K562 (cell line): ENCODE results near the gene CD47. TPM values are rescaled to one million over a fixed set of nuclear protein-coding genes. Genes with fewer than 3 reads are reported as not detected.
A peak's percentile ranks its signal among the peaks of the same experiment; 100 is the strongest.

ENCODE experiments used
- ATAC-seq: fragments of 200-7000 bp; cut with Tn5 transposase; 3 replicates; pipeline ENCODE4 v1.9.1; 2020; ENCODE audit warnings: moderate library complexity
- BruUV-seq: library from RNA; stranded (reverse); fragments of 400-500 nt; replicated peaks from 2 replicates; lab custom pipeline; 2021; lab: Mats Ljungman, UMichigan
- CTCF ChIA-PET: fragments of 300-600 bp; formaldehyde crosslinking; extraction: SDS; loops from one replicate; lab custom pipeline; 2021; ENCODE audit warnings: low intra/inter-chr PET ratio; lab: Yijun Ruan, JAX
- POLR2A ChIA-PET: fragments of 300-600, 350-650 bp; sonication (Branson Sonifier 250); formaldehyde crosslinking; extraction: SDS; loops from one replicate; lab custom pipeline; 2021; ENCODE audit warnings: antibody characterized with exemption, inconsistent platforms; lab: Yijun Ruan, JAX
- DNase-seq, 4 experiments: peaks; one replicate each; pipeline versions ENCODE4 v3.0.0 to v3.0.0-alpha.2; 2011 to 2018; ENCODE audit warnings: low spot score in 3 of 4, mixed read lengths in 3 of 4; ENCODE audit errors: extremely low read depth in 1 of 4
- FAIRE-seq: peaks from 2 replicates; lab custom pipeline; 2011; peaks lifted over from hg19 to GRCh38; lab: Jason Lieb, UNC
- H2AFZ ChIP-seq: 2 replicates; pipeline ENCODE4 v1.6.0; 2011; ENCODE audit warnings: low read depth, low read length, control low read depth, inconsistent platforms
- H3K27ac ChIP-seq: fragments of 200-600 bp; 3 replicates; pipeline ENCODE4 v1.8.0; 2011; ENCODE audit warnings: low read depth, mild to moderate bottlenecking, control low read depth, inconsistent platforms, low read length, moderate library complexity, mixed read lengths; ENCODE audit errors: extremely low read depth
- H3K27me3 ChIP-seq, 2 experiments: fragments of 300-600 bp in 1 of 2; 2 replicates in 1 of 2; 3 replicates in 1 of 2; pipeline versions ENCODE4 v1.6.0 to v1.8.0; 2011; ENCODE audit warnings: inconsistent platforms in 2 of 2, low read length in 2 of 2, mild to moderate bottlenecking in 1 of 2, mixed read lengths in 1 of 2, moderate library complexity in 1 of 2; ENCODE audit not compliant: control insufficient read depth in 2 of 2, insufficient read depth in 2 of 2
- H3K36me3 ChIP-seq: fragments of 300-600 bp; 3 replicates; pipeline ENCODE4 v1.8.0; 2011; ENCODE audit warnings: mild to moderate bottlenecking, low read length, inconsistent platforms; ENCODE audit not compliant: control insufficient read depth, insufficient read depth
- H3K4me1 ChIP-seq, 2 experiments: fragments of 200-600 bp in 1 of 2; replicated peaks in 1 of 2; 2 replicates in 1 of 2; 3 replicates in 1 of 2; pipeline versions ENCODE4 v1.5.1 to v1.8.0; 2011; ENCODE audit warnings: inconsistent platforms in 2 of 2, low read length in 2 of 2, mild to moderate bottlenecking in 1 of 2, mixed read lengths in 1 of 2, moderate library complexity in 1 of 2; ENCODE audit not compliant: control insufficient read depth in 2 of 2, insufficient read depth in 2 of 2
- H3K4me2 ChIP-seq: 2 replicates; pipeline ENCODE4 v1.6.1; 2011; ENCODE audit warnings: low read length, control low read depth, inconsistent platforms, mixed read lengths; ENCODE audit not compliant: insufficient read depth
- H3K4me3 ChIP-seq: fragments of 200-600 bp; sonication (generic), shearing (Covaris generic); 2 replicates; pipeline ENCODE4 v1.5.1; 2016; ENCODE audit warnings: control low read depth, inconsistent platforms
- H3K79me2 ChIP-seq: fragments of 200-600 bp; 3 replicates; pipeline ENCODE4 v1.8.0; 2011; ENCODE audit warnings: low read length, inconsistent platforms; ENCODE audit not compliant: control insufficient read depth, insufficient read depth
- H3K9ac ChIP-seq, 2 experiments: 2 replicates each; pipeline versions ENCODE4 v1.6.0 to v1.6.1; 2011; ENCODE audit warnings: low read depth in 2 of 2, low read length in 2 of 2, control low read depth in 1 of 2, inconsistent platforms in 1 of 2, mild to moderate bottlenecking in 1 of 2, mixed read lengths in 1 of 2; ENCODE audit not compliant: insufficient read depth in 1 of 2
- H3K9me1 ChIP-seq: one replicate; pipeline ENCODE4 v1.6.0; 2011; ENCODE audit warnings: inconsistent platforms, mild to moderate bottlenecking, low read length, moderate library complexity; ENCODE audit not compliant: control insufficient read depth, insufficient read depth
- H3K9me3 ChIP-seq: replicated peaks from 2 replicates; pipeline ENCODE4 v1.5.1; 2011; ENCODE audit warnings: low read depth, low read length, inconsistent platforms; ENCODE audit not compliant: control insufficient read depth, insufficient read depth
- H4K20me1 ChIP-seq: replicated peaks from 2 replicates; pipeline ENCODE4 v1.6.1; 2011; ENCODE audit warnings: low read length, inconsistent platforms, mixed read lengths; ENCODE audit not compliant: control insufficient read depth, insufficient read depth
- CBFA2T3 ChIP-seq: fragments of 450-650 bp; IDR thresholded peaks from 2 replicates; pipeline ENCODE4 v1.6.1; 2017
- HMBOX1 ChIP-seq: sonication (generic); IDR thresholded peaks from 2 replicates; pipeline ENCODE4 v1.6.1; 2016
- LCOR ChIP-seq: sonication (generic); formaldehyde crosslinking; IDR thresholded peaks from 2 replicates; pipeline ENCODE4 v1.8.0; 2022; ENCODE audit warnings: mild to moderate bottlenecking, missing genetic modification reagents
- RBM25 ChIP-seq: fragments of 200-400 bp; formaldehyde crosslinking; IDR thresholded peaks from 2 replicates; pipeline ENCODE4 v1.6.1; 2018; ENCODE audit warnings: low read length, low read depth, moderate library complexity; ENCODE audit not compliant: severe bottlenecking
- ZNF146 ChIP-seq: IDR thresholded peaks from one replicate; pipeline ENCODE4 v1.6.1; 2018; ENCODE audit warnings: missing compliant biosample characterization; ENCODE audit not compliant: unreplicated experiment
- WGBS: fragments of 100-300 bp; shearing (Covaris generic); methylation state at CpG from one replicate; pipeline ENCODE4 v1.1.6; 2016; ENCODE audit warnings: low coverage, mixed read lengths; ENCODE audit not compliant: insufficient coverage; ENCODE audit errors: missing lambda C conversion rate; 5-methylcytosine and 5-hydroxymethylcytosine counted together
- in situ Hi-C: fragments of 300-500 bp; cut with MboI; formaldehyde crosslinking; loops from 4 replicates; pipeline ENCODE4 v1.15.0; 2018; ENCODE audit warnings: inconsistent platforms, mixed read lengths
- intact Hi-C: fragments of 100-400 bp; cut with micrococcal nuclease; formaldehyde crosslinking; loops from 2 replicates; pipeline ENCODE4 v1.14.2; 2022
- polyA plus RNA-seq, 8 experiments: library from polyadenylated mRNA; depleted of rRNA in 4 of 8; stranded (reverse) in 5 of 8; unstranded in 3 of 8; fragments of >200 nt; fragmentation: Nextera tagmentation in 2 of 8; fragmentation: Illumina TruSeq in 1 of 8; extraction: Ambion mirVana in 2 of 8; extraction: Trizol in 1 of 8; gene quantifications; 2 replicates each; pipeline versions ENCODE4 v1.2.1 to v1.2.3, GENCODE V29; 2011 to 2014; ENCODE audit warnings: inconsistent platforms in 1 of 8, missing spikeins in 1 of 8
- total RNA-seq, 7 experiments: library from RNA; depleted of rRNA in 6 of 7; stranded (reverse); fragments of >200 nt in 6 of 7; fragmentation: Illumina TruSeq in 2 of 7; extraction: Trizol in 2 of 7; gene quantifications; 2 replicates each; pipeline versions ENCODE4 v1.2.1 to v1.2.3, GENCODE V29; 2011 to 2021; ENCODE audit warnings: low replicate concordance in 1 of 7

Gene CD47
- total and polyA plus RNA-seq, 9 of the 15 experiments (the other 6 are each of a cell fraction or from before 2014, with no cell fraction given), result 10.2 to 62.6 (median 36.3) TPM

- TF ChIP-seq HMBOX1 (peak; percentile 33; the same call in 1 of the 2 replicates), LCOR (CRISPR knock-in tag) (no peak), ZNF146 (peak; percentile 91), RBM25 (peak; percentile 58), CBFA2T3 (0 out of 2 replicates have a peak, but pooled peaks have one; percentile 5)
- intact Hi-C loops, result no loop called here
Measured at GRCh38 chr3:108119398-108120104, 28.7 kb upstream of the CD47 start.

More at GRCh38 chr3:108119398-108120104, 28.7 kb upstream of the CD47 start:
- H3K9ac ChIP-seq, result no peak overlapping the region
- H3K4me1 ChIP-seq, result peaks cover 5 to 36% of the 10 kb centered on the region in 2 experiments; a peak in 4 of 5 replicates
- no peak for ATAC-seq
- no peaks in the 10 kb centered on the region for H3K36me3 ChIP-seq
- H3K4me3 ChIP-seq, result no peak overlapping the region
- FAIRE-seq, result no peak
- H4K20me1 ChIP-seq, result no peaks in the 10 kb centered on the region
- no peak overlapping the region for H3K4me2 ChIP-seq
- ChIA-PET CTCF (no interaction called here), POLR2A (no interaction called here)
- no peaks in the 10 kb centered on the region for H3K79me2 ChIP-seq
- H3K9me1 ChIP-seq, result no peaks in the 10 kb centered on the region
- no peak for DNase-seq
- H3K27me3 ChIP-seq, result no peaks in the 10 kb centered on the region
- no TSS peak for BruUV-seq
- no peak overlapping the region for H3K27ac ChIP-seq
- no peaks in the 10 kb centered on the region for H3K9me3 ChIP-seq
- H2AFZ ChIP-seq, result no peak overlapping the region
- 84% methylated on average over 3 of the region's 3 CpGs for WGBS
- in situ Hi-C loops, result no loop called here
